SK-N-MC (cell line): ENCODE results near the gene BLNK.
A peak's percentile ranks its signal among the peaks of the same experiment; 100 is the strongest.
"Not testable (repeated sequence)": the region's sequence is repeated elsewhere in the genome, so short reads cannot be mapped to it uniquely, and the experiment has no call there.

Experiments
- DNase-seq: peaks from one replicate; pipeline ENCODE4 v3.0.0-alpha.2; 2011; ENCODE audit warnings: low read depth, low spot score
- H3K27ac ChIP-seq: fragments of 200-600 bp; sonication (generic); 2 replicates; pipeline ENCODE4 v1.5.1; 2016; ENCODE audit warnings: mixed run types
- H3K36me3 ChIP-seq: fragments of 200-600 bp; sonication (generic); 2 replicates; pipeline ENCODE4 v1.6.1; 2017; ENCODE audit warnings: antibody characterized with exemption, low read length, mixed read lengths; ENCODE audit not compliant: insufficient read depth
- H3K4me3 ChIP-seq: fragments of 200-600 bp; sonication (generic); 2 replicates; pipeline ENCODE4 v1.5.1; 2016
- H3K9ac ChIP-seq: fragments of 200-600 bp; sonication (generic); 2 replicates; pipeline ENCODE4 v1.8.0; 2017; ENCODE audit warnings: mixed run types, mixed read lengths; ENCODE audit not compliant: insufficient read length
- H3K9me3 ChIP-seq: fragments of 200-600 bp; sonication (generic); 2 replicates; pipeline ENCODE4 v1.6.1; 2017; ENCODE audit warnings: low read depth, mild to moderate bottlenecking, antibody characterized with exemption, low read length, moderate library complexity, mixed read lengths
- EZH2 ChIP-seq: fragments of 200-600 bp; sonication (generic); IDR thresholded peaks from one replicate; pipeline ENCODE4 v1.6.1; 2017; ENCODE audit warnings: antibody characterized with exemption
- FOXP2 ChIP-seq: optimal IDR thresholded peaks from 2 replicates; pipeline ENCODE3; 2011; ENCODE audit warnings: mild to moderate bottlenecking, moderate library complexity; ENCODE audit not compliant: insufficient read depth; ENCODE audit errors: extremely low read length, control extremely low read depth
- POLR2AphosphoS5 ChIP-seq: IDR thresholded peaks from 2 replicates; pipeline ENCODE4 v1.6.1; 2012; ENCODE audit warnings: mild to moderate bottlenecking, low read depth, low read length, borderline replicate concordance

BLNK gene

DNA sequence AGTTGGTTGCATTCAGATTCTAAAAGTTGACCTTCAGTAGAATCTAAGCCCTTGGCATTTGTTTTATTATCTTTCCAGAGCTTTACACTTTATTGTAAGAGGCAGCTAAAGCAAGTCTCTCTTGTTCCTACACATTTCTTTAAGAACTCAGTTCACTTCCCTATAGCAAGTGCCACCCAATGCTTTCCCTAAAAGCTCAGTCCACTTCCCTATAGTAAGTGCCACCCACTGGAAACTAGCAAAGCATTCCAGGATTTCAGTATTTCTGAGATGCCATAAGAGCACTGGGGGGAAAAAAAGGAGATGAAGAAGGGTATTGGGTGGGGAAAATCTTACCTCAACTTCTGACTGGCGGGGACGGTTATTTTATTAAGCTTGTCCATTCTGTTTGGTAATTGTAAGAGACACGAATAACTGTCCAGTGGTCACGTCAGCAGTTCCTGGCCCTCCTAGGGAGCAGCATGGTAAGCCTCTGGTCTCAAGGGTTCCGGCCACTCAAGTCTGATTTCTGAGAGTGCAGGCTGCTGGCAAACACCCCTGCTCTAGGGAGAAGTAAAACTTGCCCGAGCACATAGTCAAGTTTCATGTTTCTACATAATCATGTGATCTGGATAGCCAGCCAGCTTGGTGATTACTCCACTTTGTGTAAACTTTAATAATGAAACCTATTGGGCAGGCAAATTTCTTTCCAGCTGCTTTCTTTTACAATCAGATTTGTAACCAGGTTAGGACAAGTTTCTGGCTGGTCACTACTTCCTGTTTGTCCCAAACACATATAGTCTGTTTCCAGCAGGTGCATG is at the start of gene BLNK:
TSS of gene BLNK (minus strand) at position 554 of the 800 bp plus-strand sequence. CDS start at position 383, 171 bp downstream.
- Histone ChIP-seq H3K36me3 (no peaks in the 10 kb centered on the region), H3K9ac (no peak within 1 kb of the TSS), H3K27ac (no peak within 1 kb of the TSS), H3K9me3 (no peaks in the 10 kb centered on the region), H3K4me3 (no peak within 1 kb of the TSS)
- DNase-seq, result no peak
- no peak for TF ChIP-seq FOXP2
- no peak for TF ChIP-seq POLR2AphosphoS5
- TF ChIP-seq EZH2, result no peak

DNA sequence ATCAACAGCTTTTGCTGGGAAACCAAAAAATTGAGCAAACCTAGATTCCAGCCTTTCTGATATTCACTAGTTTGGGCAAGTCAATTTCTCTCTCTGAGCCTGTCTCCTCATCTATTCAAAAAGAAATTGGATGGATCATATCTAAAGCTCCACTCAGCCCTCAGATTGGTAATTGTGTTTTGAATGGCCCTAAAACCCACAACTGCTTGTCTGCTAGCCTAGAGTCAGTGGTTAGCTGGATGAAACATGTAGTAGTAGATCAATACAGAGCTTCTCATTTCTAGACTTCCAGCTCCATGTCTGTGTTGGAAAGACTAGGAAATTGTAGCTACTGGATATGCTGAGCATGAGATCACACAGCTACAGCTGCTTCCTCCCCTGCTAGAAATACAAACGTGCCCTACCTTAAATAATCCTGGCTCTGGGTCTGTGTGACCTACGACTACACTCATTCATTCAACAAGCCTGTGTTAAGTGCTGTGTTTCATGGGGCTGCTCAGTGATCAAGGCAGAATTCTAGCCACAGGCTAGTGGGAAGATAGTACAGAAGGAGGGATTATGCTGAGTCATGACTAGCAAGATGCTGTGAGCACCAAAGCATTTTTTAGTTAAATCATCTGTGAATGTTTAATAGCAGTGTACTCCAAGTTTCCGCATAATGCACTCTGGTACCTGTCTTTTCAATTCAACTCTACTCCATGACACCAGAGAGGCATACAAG is 48.5 kb upstream of the BLNK start:
- Histone ChIP-seq H3K4me3 (no peak overlapping the region), H3K9me3 (no peaks in the 10 kb centered on the region), H3K9ac (no peak overlapping the region), H3K27ac (no peak overlapping the region), H3K36me3 (no peaks in the 10 kb centered on the region)
- no peak for DNase-seq
- TF ChIP-seq EZH2 (no peak), FOXP2 (no peak), POLR2AphosphoS5 (no peak)

DNA sequence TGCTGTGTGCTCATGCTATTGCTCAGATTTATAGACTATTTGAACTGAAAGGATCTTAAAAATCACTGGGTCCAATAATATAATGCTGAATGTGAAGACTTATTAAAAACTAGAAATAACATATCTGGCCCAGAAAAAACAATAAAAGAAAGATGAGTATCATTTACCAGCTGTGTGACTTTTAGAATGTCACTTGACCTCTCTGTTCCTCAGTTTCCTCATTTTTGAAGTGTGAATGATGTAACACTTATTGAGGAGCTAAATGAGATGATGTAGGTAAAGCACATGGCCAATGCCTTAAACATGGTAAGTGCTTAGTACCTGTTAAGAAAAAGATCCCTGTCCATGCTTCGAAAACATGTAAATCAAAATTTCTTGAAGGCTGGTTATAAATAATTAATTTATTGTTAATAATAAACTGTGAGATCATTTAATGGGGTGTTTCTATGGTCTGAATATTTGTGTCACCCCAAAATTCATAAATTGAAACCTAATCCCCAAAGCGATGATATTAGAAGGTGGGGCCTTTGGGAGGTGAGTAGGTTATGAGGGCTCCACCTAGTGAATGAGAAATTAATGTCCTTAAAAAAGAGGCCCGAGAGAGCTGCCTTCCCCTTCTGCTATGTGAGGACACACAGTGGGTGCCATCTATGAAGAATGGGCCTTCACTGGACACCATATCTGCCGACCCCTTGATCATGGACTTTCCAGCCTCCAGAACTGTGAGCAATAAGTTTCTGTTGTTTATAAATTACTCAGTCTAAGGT is 45.9 kb upstream of the BLNK start:
- no peaks in the 10 kb centered on the region for H3K36me3 ChIP-seq
- no peak for DNase-seq
- no peak overlapping the region for H3K27ac ChIP-seq
- H3K4me3 ChIP-seq, result no peak overlapping the region
- TF ChIP-seq POLR2AphosphoS5, result no peak
- TF ChIP-seq EZH2, result no peak
- no peak for TF ChIP-seq FOXP2
- no peaks in the 10 kb centered on the region for H3K9me3 ChIP-seq
- no peak overlapping the region for H3K9ac ChIP-seq

DNA sequence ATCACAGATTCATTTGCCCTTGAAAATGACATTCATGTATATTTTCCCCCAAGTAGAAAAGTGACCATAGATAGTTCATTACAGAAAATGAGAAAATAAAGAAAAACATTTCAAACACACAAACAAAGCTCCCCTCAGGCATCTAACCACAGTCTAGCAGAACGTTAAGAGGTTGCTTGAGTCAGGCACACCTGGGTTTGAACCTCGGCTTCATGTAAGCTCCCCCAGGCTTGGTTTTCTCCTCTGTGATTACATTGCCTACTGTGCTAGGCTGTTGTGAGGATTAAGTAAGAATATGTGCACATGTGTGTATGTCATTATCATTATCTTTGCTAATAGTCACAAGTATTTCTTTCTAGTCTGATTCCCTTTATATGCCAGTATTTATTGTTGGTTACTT is 42.0 kb upstream of the BLNK start:
- H3K9me3 ChIP-seq, result no peaks in the 10 kb centered on the region
- H3K9ac ChIP-seq, result no peak overlapping the region
- no peak overlapping the region for H3K4me3 ChIP-seq
- TF ChIP-seq POLR2AphosphoS5 (no peak), EZH2 (no peak), FOXP2 (no peak)
- H3K36me3 ChIP-seq, result no peaks in the 10 kb centered on the region
- no peak for DNase-seq
- no peak overlapping the region for H3K27ac ChIP-seq

DNA sequence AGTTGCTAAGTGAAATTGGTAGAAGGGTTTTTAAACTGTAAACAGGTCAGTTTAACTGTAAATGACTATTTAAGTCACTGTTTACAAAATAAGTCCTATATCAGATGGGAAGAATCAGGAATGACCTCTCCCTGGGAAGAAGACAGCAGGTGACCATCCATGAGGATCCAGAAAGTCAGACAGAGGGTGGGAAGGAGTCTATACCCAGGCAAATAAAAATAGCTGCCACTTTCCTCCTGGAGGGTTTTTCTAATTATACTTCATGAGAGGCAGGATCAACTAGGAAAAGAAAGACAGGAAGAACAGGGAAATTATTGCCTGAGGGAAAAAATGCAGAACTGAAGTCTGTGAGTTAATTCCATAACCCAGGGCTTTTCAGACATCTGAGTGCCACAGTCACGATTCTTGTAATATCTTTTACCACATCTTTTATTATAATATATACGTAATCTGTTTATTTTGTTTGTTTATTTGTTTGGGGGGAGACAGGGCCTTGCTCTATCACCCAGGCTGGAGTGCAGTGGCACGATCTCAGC is 39.9 kb upstream of the BLNK start:
- H3K4me3 ChIP-seq, result no peak overlapping the region
- TF ChIP-seq EZH2, result no peak
- H3K9ac ChIP-seq, result no peak overlapping the region
- no peaks in the 10 kb centered on the region for H3K36me3 ChIP-seq
- H3K27ac ChIP-seq, result peak overlapping the region; percentile 71
- peak; percentile 53 for DNase-seq
- no peaks in the 10 kb centered on the region for H3K9me3 ChIP-seq

DNA sequence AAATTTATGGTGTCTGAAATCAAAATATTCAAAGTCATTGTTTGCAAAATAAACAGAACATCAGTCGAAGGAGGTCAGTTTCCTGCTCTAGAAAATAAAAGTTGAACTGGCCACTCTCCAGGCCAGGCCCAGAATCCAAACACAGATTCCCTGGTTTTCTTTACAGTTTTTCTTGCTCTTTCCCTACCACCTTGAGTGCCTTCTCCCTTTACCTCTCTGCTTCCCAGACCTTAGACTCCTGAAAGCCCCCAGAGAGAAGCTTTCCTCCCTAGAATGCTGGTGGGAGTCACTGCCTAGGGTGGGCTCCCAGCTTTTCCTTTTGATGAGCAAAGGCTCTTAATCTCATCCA is 38.9 kb upstream of the BLNK start:
- DNase-seq, result no peak
- Histone ChIP-seq H3K9me3 (no peaks in the 10 kb centered on the region), H3K36me3 (no peaks in the 10 kb centered on the region), H3K27ac (no peak overlapping the region), H3K4me3 (no peak overlapping the region), H3K9ac (no peak overlapping the region)
- TF ChIP-seq POLR2AphosphoS5 (no peak), EZH2 (no peak), FOXP2 (no peak)

DNA sequence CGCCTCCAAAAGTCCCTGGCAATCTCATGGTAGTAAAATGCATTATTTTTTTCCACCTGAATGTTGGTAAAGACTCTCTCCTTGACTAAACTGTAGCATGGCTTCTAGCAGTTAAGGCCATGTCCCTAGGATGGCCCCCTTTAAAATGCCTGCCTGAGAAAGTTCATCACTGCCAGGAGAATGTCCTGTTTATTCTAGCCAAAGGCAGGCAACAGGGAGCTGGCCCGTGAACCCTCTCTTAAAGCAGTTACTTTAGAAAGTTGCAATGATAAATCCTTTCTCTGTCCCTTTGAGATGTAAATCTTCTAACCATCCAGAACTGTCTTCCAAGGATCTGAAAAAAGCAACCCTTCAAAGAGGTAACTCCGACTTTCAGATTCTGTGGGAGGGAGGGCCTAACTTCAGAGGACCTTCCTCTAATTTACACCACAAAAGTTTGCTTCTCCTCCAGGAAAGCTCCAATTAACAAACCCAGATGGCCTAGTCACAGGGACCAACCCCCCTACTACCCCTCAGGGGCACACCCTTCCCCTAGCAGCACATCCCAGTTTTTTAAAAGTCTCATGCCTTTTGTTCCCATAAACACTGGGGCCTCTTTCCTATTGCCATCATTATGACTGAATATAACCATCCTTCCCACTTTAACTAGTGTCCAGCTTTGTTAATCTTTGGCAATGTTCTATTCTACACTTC is 38.4 kb upstream of the BLNK start:
- DNase-seq, result no peak
- Histone ChIP-seq H3K9me3 (no peaks in the 10 kb centered on the region), H3K27ac (no peak overlapping the region), H3K36me3 (no peaks in the 10 kb centered on the region), H3K4me3 (no peak overlapping the region), H3K9ac (no peak overlapping the region)
- TF ChIP-seq EZH2, result no peak
- no peak for TF ChIP-seq FOXP2
- no peak for TF ChIP-seq POLR2AphosphoS5

DNA sequence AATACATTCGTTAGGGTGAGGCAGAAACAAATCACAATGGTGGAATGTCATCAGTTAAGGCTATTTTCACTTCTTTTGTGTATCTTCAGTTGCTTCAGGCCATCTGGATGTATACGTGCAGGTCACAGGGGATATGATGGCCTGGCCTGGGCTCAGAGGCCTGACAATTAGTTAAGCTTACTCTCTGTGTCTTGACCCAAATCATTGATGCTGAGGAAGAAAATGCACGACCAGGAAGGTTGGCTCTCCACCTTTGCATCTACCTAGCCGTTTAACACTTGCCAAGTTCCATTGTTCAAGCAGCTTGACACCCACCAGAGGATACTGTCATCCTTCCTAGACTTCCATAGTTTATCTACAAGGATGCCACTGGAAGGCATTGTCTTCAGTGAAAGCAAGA is 37.5 kb upstream of the BLNK start:
- not testable (repeated sequence) for H3K27ac ChIP-seq, H3K4me3 ChIP-seq, H3K9ac ChIP-seq, H3K36me3 ChIP-seq, H3K9me3 ChIP-seq, DNase-seq
